Measurements from ENCODE around the gene C10orf105. TPM values are rescaled to one million over a fixed set of nuclear protein-coding genes. Genes with fewer than 3 reads are reported as not detected.

C10orf105 gene
- polyA plus RNA-seq, 1 of the 3 experiments (the other 2 are of a cell fraction) = not detected

- H3K9ac ChIP-seq = no peak overlapping the region
- 83% methylated on average over 4 of the region's 6 CpGs for WGBS (ENCODE audit: low lambda C conversion rate)
- no peaks in the 10 kb centered on the region for H3F3A ChIP-seq (replicated peaks; ENCODE audit: insufficient read depth)
- H3K4me1 ChIP-seq (ENCODE audit: control insufficient read depth in 1 of 2, insufficient read depth in 2 of 2, low read depth in 1 of 2, low read length in 1 of 2) = peaks cover 0 to 47% of the 10 kb centered on the region in 2 experiments; a peak in 1 of 4 replicates
- DNase-seq = no peak
- no peaks in the 10 kb centered on the region for H3K36me3 ChIP-seq (replicated peaks in 1 of 2; ENCODE audit: control insufficient read depth in 1 of 2, insufficient read depth in 2 of 2, low read length in 1 of 2)
- H3K27ac ChIP-seq (ENCODE audit: low read depth in 2 of 2, low read length in 1 of 2) = peak overlapping the region in 1 of 2 experiments; percentile 24; a peak in 1 of 4 replicates
- H3K9me3 ChIP-seq = no peaks in the 10 kb centered on the region
- no peak overlapping the region for H3K4me3 ChIP-seq (ENCODE audit: low read depth in 2 of 2, low read length in 1 of 2)
- ChIA-PET CTCF (interaction anchor here (1.1 to 4.1 kb wide), 9 partner anchors 9 to 405 kb away, joined by 3 to 24 read pairs (median 5); partner anchors contain the start of genes SLC29A3 and VSIR), POLR2A (no interaction called here)
- H2AFZ ChIP-seq (ENCODE audit: low read depth) = no peak overlapping the region
- no peaks in the 10 kb centered on the region for H4K20me1 ChIP-seq (ENCODE audit: insufficient read depth)
- no peak for TF ChIP-seq CTCF (IDR thresholded peaks at IDR 0.05)
- TF ChIP-seq ELF1 (IDR thresholded peaks at IDR 0.05) = no peak
- TF ChIP-seq FOXM1 (IDR thresholded peaks at IDR 0.05; ENCODE audit: low read depth) = no peak
- TF ChIP-seq, protein P1, sequence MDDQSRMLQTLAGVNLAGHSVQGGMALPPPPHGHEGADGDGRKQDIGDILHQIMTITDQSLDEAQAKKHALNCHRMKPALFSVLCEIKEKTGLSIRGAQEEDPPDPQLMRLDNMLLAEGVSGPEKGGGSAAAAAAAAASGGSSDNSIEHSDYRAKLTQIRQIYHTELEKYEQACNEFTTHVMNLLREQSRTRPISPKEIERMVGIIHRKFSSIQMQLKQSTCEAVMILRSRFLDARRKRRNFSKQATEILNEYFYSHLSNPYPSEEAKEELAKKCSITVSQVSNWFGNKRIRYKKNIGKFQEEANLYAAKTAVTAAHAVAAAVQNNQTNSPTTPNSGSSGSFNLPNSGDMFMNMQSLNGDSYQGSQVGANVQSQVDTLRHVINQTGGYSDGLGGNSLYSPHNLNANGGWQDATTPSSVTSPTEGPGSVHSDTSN (IDR thresholded peaks at IDR 0.05) = no peak
- TF ChIP-seq MAX (IDR thresholded peaks at IDR 0.05; ENCODE audit: low read depth) = no peak
- TF ChIP-seq GABPA (IDR thresholded peaks at IDR 0.05; ENCODE audit: low read depth) = no peak
- TF ChIP-seq GATA2 (CRISPR knock-in tag; IDR thresholded peaks at IDR 0.05) = no peak
- TF ChIP-seq MXI1 (IDR thresholded peaks at IDR 0.05; ENCODE audit: low read depth, low read length) = no peak
- no peak for TF ChIP-seq TAF1 (IDR thresholded peaks at IDR 0.05; ENCODE audit: borderline replicate concordance, low read depth, low read length)
- no peak for TF ChIP-seq YY1 (IDR thresholded peaks at IDR 0.05; ENCODE audit: low read depth)
- TF ChIP-seq NFIC (IDR thresholded peaks at IDR 0.05; ENCODE audit: borderline replicate concordance) = no peak
- TF ChIP-seq EZH2phosphoT487 (IDR thresholded peaks at IDR 0.05; ENCODE audit: borderline replicate concordance, low read depth) = no peak
- no peak for TF ChIP-seq RCOR1 (IDR thresholded peaks at IDR 0.05; ENCODE audit: low read length)
- TF ChIP-seq ZBTB33 (IDR thresholded peaks at IDR 0.05; ENCODE audit: borderline replicate concordance, low read depth) = no peak
- TF ChIP-seq JUND (IDR thresholded peaks at IDR 0.05) = no peak
- TF ChIP-seq NRF1 (IDR thresholded peaks at IDR 0.05; ENCODE audit: low read depth, low read length) = no peak
- no peaks in the 10 kb centered on the region for H3K9me2 ChIP-seq
- H3K79me2 ChIP-seq (ENCODE audit: insufficient read depth) = no peaks in the 10 kb centered on the region
- H3K27me3 ChIP-seq (ENCODE audit: insufficient read depth) = 0 out of 2 replicates have a peak, but pooled peaks cover 4% of the 10 kb centered on the region
- H3K4me2 ChIP-seq = no peak overlapping the region
Observed at GRCh38 chr10:71724539-71724938, 5.0 kb upstream of the C10orf105 start.
